Measurements from ENCODE around the gene SIM2. TPM values are rescaled to one million over a fixed set of nuclear protein-coding genes. Genes with fewer than 3 reads are reported as not detected.

SIM2 gene
- total RNA-seq, 1 experiment from 2014 or later: 23.9 TPM

- no peak overlapping the region for H3K4me3 ChIP-seq (replicated peaks in 1 of 2; ENCODE audit: low read depth in 1 of 2, low read length in 2 of 2)
- no peaks in the 10 kb centered on the region for H3K27me3 ChIP-seq (ENCODE audit: insufficient read depth, low read length)
- H3K9me3 ChIP-seq (ENCODE audit: control insufficient read depth in 1 of 2, insufficient read depth in 1 of 2, low read depth in 1 of 2, low read length in 2 of 2): no peaks in the 10 kb centered on the region
- H3K36me3 ChIP-seq (ENCODE audit: control insufficient read depth in 1 of 2, insufficient read depth in 2 of 2, low read length in 2 of 2): peaks cover 2 to 4% of the 10 kb centered on the region in 2 experiments; a peak in 2 of 4 replicates
- no peak overlapping the region for H3K9ac ChIP-seq (ENCODE audit: low read length)
- H3K4me1 ChIP-seq (ENCODE audit: control insufficient read depth in 1 of 2, insufficient read depth in 2 of 2, low read length in 2 of 2): no peaks in the 10 kb centered on the region
- H3K4me2 ChIP-seq (ENCODE audit: low read length): no peak overlapping the region
- no peak for DNase-seq (ENCODE audit: low read depth, low spot score)
- H4K20me1 ChIP-seq (ENCODE audit: insufficient read depth): no peaks in the 10 kb centered on the region
- ATAC-seq: no peak
- ChIA-PET RAD21 (ENCODE audit: low non-redundant PET in 1 of 2, low total read pairs in 2 of 2, uncharacterized antibody in 2 of 2, unreplicated experiment in 2 of 2) (no interaction called here), POLR2A (no interaction called here), CTCF (interaction anchor here (1.0 kb wide), 1 partner anchor 24 kb away, joined by 3 read pairs; no protein-coding TSS in a partner anchor)
- intact Hi-C loops (cut with micrococcal nuclease): no loop called here
- no peak overlapping the region for H3K27ac ChIP-seq (ENCODE audit: low read depth, low read length)
- no peaks in the 10 kb centered on the region for H3K9me2 ChIP-seq (ENCODE audit: insufficient read depth)
- TF ChIP-seq EGR1 (IDR thresholded peaks at IDR 0.05; ENCODE audit: low read depth): no peak
- TF ChIP-seq JUND (IDR thresholded peaks at IDR 0.05): no peak
- TF ChIP-seq REST (IDR thresholded peaks at IDR 0.05; ENCODE audit: low read depth): no peak
- TF ChIP-seq, protein P1, sequence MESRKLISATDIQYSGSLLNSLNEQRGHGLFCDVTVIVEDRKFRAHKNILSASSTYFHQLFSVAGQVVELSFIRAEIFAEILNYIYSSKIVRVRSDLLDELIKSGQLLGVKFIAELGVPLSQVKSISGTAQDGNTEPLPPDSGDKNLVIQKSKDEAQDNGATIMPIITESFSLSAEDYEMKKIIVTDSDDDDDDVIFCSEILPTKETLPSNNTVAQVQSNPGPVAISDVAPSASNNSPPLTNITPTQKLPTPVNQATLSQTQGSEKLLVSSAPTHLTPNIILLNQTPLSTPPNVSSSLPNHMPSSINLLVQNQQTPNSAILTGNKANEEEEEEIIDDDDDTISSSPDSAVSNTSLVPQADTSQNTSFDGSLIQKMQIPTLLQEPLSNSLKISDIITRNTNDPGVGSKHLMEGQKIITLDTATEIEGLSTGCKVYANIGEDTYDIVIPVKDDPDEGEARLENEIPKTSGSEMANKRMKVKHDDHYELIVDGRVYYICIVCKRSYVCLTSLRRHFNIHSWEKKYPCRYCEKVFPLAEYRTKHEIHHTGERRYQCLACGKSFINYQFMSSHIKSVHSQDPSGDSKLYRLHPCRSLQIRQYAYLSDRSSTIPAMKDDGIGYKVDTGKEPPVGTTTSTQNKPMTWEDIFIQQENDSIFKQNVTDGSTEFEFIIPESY (IDR thresholded peaks at IDR 0.05; ENCODE audit: extremely low read depth, insufficient replicate concordance, low read length): no peak
- TF ChIP-seq TCF7L2 (IDR thresholded peaks at IDR 0.05; ENCODE audit: borderline replicate concordance, extremely low read depth, insufficient read depth, insufficient read length): no peak
- no peak for TF ChIP-seq YY1 (IDR thresholded peaks at IDR 0.05; ENCODE audit: extremely low read depth, insufficient replicate concordance, low read depth, low read length)
- TF ChIP-seq ELF1 (IDR thresholded peaks at IDR 0.05; ENCODE audit: borderline replicate concordance, low read depth): no peak
- no peaks in the 10 kb centered on the region for H3K79me2 ChIP-seq (ENCODE audit: insufficient read depth, low read length)
- H2AFZ ChIP-seq (ENCODE audit: low read depth, low read length, poor library complexity, severe bottlenecking): no peak overlapping the region
- no TSS peak for BruUV-seq (replicated peaks)
Observed at GRCh38 chr21:36743008-36743407, 44.1 kb downstream of the SIM2 start.
